ENCODE data around the gene PCBP3. TPM values are rescaled to one million over a fixed set of nuclear protein-coding genes. Genes with fewer than 3 reads are reported as not detected.

The PCBP3 gene
- total RNA-seq, 1 experiment from 2014 or later, result 1.4 TPM

DNA sequence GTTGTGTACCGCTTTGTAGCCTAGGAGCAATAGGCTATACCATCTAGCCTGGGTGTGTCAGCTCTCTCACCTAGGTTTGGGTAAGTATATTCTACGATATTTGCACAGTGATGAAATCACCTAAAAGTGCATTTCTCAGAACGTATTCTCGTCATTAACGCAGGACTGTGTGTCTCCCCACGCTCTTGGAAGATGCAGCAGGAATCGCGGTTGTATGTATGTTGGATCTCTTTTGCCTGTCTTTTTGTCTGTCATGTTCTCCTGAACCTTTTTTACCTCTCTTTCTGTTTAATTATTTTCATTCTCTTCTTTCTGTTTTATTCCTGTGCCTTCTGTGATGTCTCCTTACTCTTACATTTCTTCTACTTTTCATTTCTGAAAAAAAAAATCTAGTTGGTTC, 197.5 kb downstream of the PCBP3 start:
- no peaks in the 10 kb centered on the region for H3K36me3 Mint-ChIP-seq (ENCODE audit: insufficient read depth, unreplicated experiment)
- H3K4me3 Mint-ChIP-seq (ENCODE audit: low read depth, unreplicated experiment), result no peak overlapping the region
- intact Hi-C loops (cut with micrococcal nuclease; ENCODE audit: unreplicated experiment), result no loop called here
- H3K9me3 Mint-ChIP-seq (ENCODE audit: low read depth, unreplicated experiment), result peaks cover 4% of the 10 kb centered on the region
- peaks cover 15% of the 10 kb centered on the region for H3K27me3 Mint-ChIP-seq (ENCODE audit: unreplicated experiment)
- CTCF ChIA-PET, result no interaction called here
- BruUV-seq (replicated peaks), result no TSS peak
- no peak overlapping the region for H3K27ac Mint-ChIP-seq (ENCODE audit: unreplicated experiment)
- TF ChIP-seq CTCF (IDR thresholded peaks at IDR 0.05; ENCODE audit: unreplicated experiment), result no peak
- H3K4me1 Mint-ChIP-seq (ENCODE audit: low read depth, unreplicated experiment), result no peaks in the 10 kb centered on the region
- DNase-seq, result no peak

- no peak for TF ChIP-seq CTCF (IDR thresholded peaks at IDR 0.05; ENCODE audit: unreplicated experiment)
- H3K9me3 Mint-ChIP-seq (ENCODE audit: low read depth, unreplicated experiment), result peaks cover 4% of the 10 kb centered on the region
- CTCF ChIA-PET, result no interaction called here
- no peak overlapping the region for H3K27ac Mint-ChIP-seq (ENCODE audit: unreplicated experiment)
- no peak for DNase-seq
- H3K4me3 Mint-ChIP-seq (ENCODE audit: low read depth, unreplicated experiment), result no peak overlapping the region
- no peaks in the 10 kb centered on the region for H3K4me1 Mint-ChIP-seq (ENCODE audit: low read depth, unreplicated experiment)
- peaks cover 36% of the 10 kb centered on the region for H3K27me3 Mint-ChIP-seq (ENCODE audit: unreplicated experiment)
- H3K36me3 Mint-ChIP-seq (ENCODE audit: insufficient read depth, unreplicated experiment), result no peaks in the 10 kb centered on the region
- no TSS peak for BruUV-seq (replicated peaks)
- intact Hi-C loops (cut with micrococcal nuclease; ENCODE audit: unreplicated experiment), result no loop called here
Observed at GRCh38 chr21:45843426-45843825, 199.9 kb downstream of the PCBP3 start.

GRCh38 chr21:45844181-45844580, 200.7 kb downstream of the PCBP3 start:
- TF ChIP-seq CTCF (IDR thresholded peaks at IDR 0.05; ENCODE audit: unreplicated experiment), result no peak
- CTCF ChIA-PET, result no interaction called here
- DNase-seq, result no peak
- BruUV-seq (replicated peaks), result no TSS peak
- Mint-ChIP-seq H3K4me3 (ENCODE audit: low read depth, unreplicated experiment) (no peak overlapping the region), H3K36me3 (ENCODE audit: insufficient read depth, unreplicated experiment) (no peaks in the 10 kb centered on the region), H3K27ac (ENCODE audit: unreplicated experiment) (no peak overlapping the region), H3K27me3 (ENCODE audit: unreplicated experiment) (peaks cover 44% of the 10 kb centered on the region), H3K4me1 (ENCODE audit: low read depth, unreplicated experiment) (no peaks in the 10 kb centered on the region), H3K9me3 (ENCODE audit: low read depth, unreplicated experiment) (peaks cover 4% of the 10 kb centered on the region)
- intact Hi-C loops (cut with micrococcal nuclease; ENCODE audit: unreplicated experiment), result no loop called here

DNA sequence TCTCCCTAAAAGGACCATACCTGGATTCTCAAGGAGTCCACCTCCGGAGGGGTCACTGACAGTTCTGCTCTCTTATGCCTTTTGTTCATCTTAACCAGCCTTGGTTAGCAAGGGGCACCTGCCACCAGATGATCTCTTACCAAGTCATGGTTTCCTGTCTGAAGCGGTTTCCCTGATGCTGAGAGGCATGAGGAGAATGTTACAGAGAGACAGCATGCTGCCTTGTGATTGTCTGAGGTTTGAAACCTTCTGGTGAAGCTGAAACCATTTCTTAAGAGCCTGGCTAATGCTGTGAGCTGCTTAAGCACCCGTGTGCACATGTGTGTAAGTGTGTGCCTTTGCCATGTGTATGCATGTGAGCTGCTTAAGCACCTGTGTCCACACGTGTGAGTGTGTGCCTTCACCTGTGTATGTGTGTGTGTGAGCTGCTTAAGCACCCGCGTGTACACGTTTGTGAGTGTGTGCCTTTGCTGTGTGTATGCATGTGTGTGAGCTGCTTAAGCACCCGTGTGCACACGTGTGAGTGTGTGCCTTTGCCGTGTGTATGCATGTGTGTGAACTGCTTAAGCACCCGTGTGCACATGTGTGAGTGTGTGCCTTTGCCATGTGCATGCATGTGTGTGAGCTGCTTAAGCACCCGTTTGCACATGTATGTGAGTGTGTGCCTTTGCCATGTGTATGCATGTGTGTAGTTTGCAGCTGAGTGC, 201.7 kb downstream of the PCBP3 start:
- CTCF ChIA-PET, result interaction anchor here (0.7 kb wide), 1 partner anchor 43 kb away, joined by 3 read pairs; no protein-coding TSS in a partner anchor
- no peak overlapping the region for H3K4me3 Mint-ChIP-seq (ENCODE audit: low read depth, unreplicated experiment)
- no TSS peak for BruUV-seq (replicated peaks)

More for the DNA sequence above, 201.7 kb downstream of the PCBP3 start:
- intact Hi-C loops (cut with micrococcal nuclease; ENCODE audit: unreplicated experiment), result no loop called here
- Mint-ChIP-seq H3K9me3 (ENCODE audit: low read depth, unreplicated experiment) (peaks cover 4% of the 10 kb centered on the region), H3K36me3 (ENCODE audit: insufficient read depth, unreplicated experiment) (no peaks in the 10 kb centered on the region), H3K4me1 (ENCODE audit: low read depth, unreplicated experiment) (no peaks in the 10 kb centered on the region), H3K27ac (ENCODE audit: unreplicated experiment) (no peak overlapping the region), H3K27me3 (ENCODE audit: unreplicated experiment) (peaks cover 53% of the 10 kb centered on the region)
- DNase-seq, result no peak
- no peak for TF ChIP-seq CTCF (IDR thresholded peaks at IDR 0.05; ENCODE audit: unreplicated experiment)
